Medulla oblongata (tissue), 1 donor: Measurements from ENCODE around the gene BMP2K.
A peak's percentile ranks its signal among the peaks of the same experiment; 100 is the strongest.
"Not testable (repeated sequence)": the region's sequence is repeated elsewhere in the genome, so short reads cannot be mapped to it uniquely, and the experiment has no call there.

Experiments
- DNase-seq: peaks from one replicate; pipeline ENCODE4 v3.0.0-alpha.2; 2015; ENCODE audit errors: extremely low spot score

Gene BMP2K

GRCh38 chr4:78863991-78864390 is 87.8 kb downstream of the BMP2K start:
- DNase-seq, result no peak

- DNase-seq, result peak; percentile 86
Measured at GRCh38 chr4:78864405-78865024, 88.4 kb downstream of the BMP2K start.

- no peak for DNase-seq
Measured at GRCh38 chr4:78865451-78865850, 89.3 kb downstream of the BMP2K start.

- DNase-seq, result not testable (repeated sequence)
Measured at GRCh38 chr4:78868712-78869111, 92.6 kb downstream of the BMP2K start.

- DNase-seq, result no peak
Measured at GRCh38 chr4:78870056-78870455, 93.9 kb downstream of the BMP2K start.

- DNase-seq, result no peak
Measured at GRCh38 chr4:78876568-78877320, 100.6 kb downstream of the BMP2K start.

- no peak for DNase-seq
Measured at GRCh38 chr4:78878031-78878430, 101.9 kb downstream of the BMP2K start.

- no peak for DNase-seq
Measured at GRCh38 chr4:78880874-78881492, 104.8 kb downstream of the BMP2K start.

- no peak for DNase-seq
Measured at GRCh38 chr4:78885598-78885997, 109.4 kb downstream of the BMP2K start.

GRCh38 chr4:78889955-78890354 is 113.8 kb downstream of the BMP2K start:
- no peak for DNase-seq

GRCh38 chr4:78899302-78899701 is 123.2 kb downstream of the BMP2K start:
- no peak for DNase-seq

- no peak for DNase-seq
Measured at GRCh38 chr4:78901882-78902281, 125.7 kb downstream of the BMP2K start.

GRCh38 chr4:78902298-78902697 is 126.1 kb downstream of the BMP2K start:
- DNase-seq, result no peak

- no peak for DNase-seq
Measured at GRCh38 chr4:78904143-78904542, 128.0 kb downstream of the BMP2K start.

GRCh38 chr4:78907638-78908037 is 131.5 kb downstream of the BMP2K start:
- DNase-seq, result no peak

- DNase-seq, result not testable (repeated sequence)
Measured at GRCh38 chr4:78908974-78909373, 132.8 kb downstream of the BMP2K start.

GRCh38 chr4:78910612-78911011 is 134.5 kb downstream of the BMP2K start:
- no peak for DNase-seq

- DNase-seq, result no peak
Measured at GRCh38 chr4:78922207-78922606, 146.1 kb downstream of the BMP2K start.

GRCh38 chr4:78923464-78924312 is 147.5 kb downstream of the BMP2K start:
- no peak for DNase-seq

GRCh38 chr4:78926826-78927225 is 150.7 kb downstream of the BMP2K start:
- no peak for DNase-seq

- no peak for DNase-seq
Measured at GRCh38 chr4:78928835-78929234, 152.7 kb downstream of the BMP2K start.

GRCh38 chr4:78930016-78930629 is 154.0 kb downstream of the BMP2K start:
- DNase-seq, result no peak
